ENCODE data around the gene TRIP12.
"Not testable (repeated sequence)": the region's sequence is repeated elsewhere in the genome, so short reads cannot be mapped to it uniquely, and the experiment has no call there.

TRIP12 gene

GRCh38 chr2:229740279-229740678 lies 181.5 kb downstream of the TRIP12 start:
- in situ Hi-C loops (cut with MboI; ENCODE audit: low pct_unique_long_range_greater_than_20kb, low sequenced_read_pairs), result no loop called here
- DNase-seq, result no peak

DNA sequence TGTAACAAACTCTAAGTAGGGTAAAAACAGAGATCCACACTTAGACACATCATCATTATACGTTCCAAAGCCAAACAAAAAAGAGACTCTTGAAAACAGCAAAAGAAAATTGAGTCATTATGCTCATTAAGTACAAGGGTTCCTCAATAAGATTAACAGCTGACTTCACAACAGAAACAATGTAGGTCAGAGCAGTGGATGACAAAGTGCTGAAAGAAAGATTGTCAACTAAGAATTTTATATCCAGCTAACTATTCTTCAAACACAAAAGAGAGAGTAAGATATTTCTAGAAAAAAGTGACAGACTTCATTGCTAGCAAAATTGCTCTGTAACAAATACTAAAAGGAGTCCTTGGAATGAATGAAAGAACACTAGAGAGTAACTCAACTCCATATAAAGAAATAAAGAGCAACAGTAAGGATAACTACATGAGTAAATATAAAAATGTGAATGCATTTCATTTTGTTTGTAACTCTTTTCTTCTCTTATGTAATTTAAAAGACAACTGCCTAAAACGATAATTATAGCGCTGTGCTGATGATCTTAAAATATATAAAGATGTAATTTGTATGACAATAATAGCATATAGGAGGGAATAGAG lies 183.7 kb downstream of the TRIP12 start:
- DNase-seq, result no peak
- in situ Hi-C loops (cut with MboI; ENCODE audit: low pct_unique_long_range_greater_than_20kb, low sequenced_read_pairs), result no loop called here

DNA sequence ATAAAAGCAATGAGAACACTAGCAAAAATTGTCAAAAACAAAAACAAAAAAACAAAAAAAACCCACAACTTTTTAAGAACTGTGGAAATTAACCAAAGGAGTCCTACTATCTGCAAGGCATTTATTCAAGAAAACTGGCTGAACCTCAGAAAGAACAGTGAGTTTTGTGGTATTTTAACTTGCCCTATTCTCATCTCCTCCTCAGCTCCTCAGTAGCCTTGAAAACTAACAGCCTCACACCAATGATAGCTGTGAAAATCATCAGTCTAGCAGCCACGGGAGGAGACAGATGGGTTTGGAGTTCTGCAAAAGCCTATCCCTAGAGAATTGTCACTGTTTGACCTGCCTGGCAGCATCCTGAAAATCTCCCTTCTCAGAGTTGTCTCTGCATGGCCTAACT lies 187.4 kb downstream of the TRIP12 start:
- in situ Hi-C loops (cut with MboI; ENCODE audit: low pct_unique_long_range_greater_than_20kb, low sequenced_read_pairs), result no loop called here
- DNase-seq, result no peak

DNA sequence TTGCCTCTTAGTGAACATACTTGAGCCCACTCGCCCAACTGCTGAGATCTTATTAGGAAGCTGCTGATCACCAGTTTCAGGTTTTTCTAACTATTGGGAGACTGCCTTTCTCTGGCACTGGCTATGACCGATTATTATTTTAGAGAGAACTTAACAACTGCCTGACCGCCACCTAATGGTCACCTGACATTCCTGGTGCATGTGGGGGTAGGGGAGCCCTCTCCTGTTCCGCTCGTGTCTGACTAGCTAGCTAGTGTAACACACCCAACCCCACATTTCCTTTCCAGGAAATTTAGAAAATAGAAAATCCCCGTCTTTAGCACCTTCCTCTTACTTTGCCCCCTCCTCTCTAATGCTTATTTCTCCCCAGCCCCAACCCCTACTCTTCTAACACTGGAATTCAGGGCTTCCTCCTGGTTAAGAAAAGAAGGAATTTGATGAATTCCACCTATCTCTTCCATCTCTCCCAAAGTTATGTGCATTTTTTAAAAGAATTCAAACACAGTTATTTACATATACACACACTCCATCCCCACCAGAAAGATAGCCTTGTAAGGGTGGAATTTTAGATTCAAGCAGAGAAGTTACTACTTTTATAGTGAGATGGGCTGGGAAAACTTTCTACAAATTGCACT lies 188.1 kb downstream of the TRIP12 start:
- DNase-seq, result no peak
- in situ Hi-C loops (cut with MboI; ENCODE audit: low pct_unique_long_range_greater_than_20kb, low sequenced_read_pairs), result no loop called here

GRCh38 chr2:229732897-229733296 lies 188.9 kb downstream of the TRIP12 start:
- no peak for DNase-seq

DNA sequence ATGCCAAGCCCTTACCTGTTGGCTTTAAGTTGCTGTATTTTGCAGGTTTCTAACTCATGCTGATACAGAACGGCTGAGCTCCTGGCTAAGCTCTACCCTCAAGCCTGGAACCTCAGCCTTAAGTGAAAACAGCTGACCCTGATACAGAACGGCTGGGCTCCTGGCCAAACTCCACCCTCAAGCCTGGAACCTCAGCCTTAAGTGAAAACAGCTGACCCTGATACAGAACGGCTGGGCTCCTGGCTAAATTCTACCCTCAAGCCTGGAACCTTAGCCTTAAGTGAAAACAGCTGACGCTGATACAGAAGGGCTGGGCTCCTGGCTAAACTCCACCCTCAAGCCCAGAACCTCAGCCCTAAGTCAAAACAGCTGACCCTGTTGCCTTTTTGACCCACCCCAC lies 189.9 kb downstream of the TRIP12 start:
- no peak for DNase-seq

More at GRCh38 chr2:229732897-229733296, 188.9 kb downstream of the TRIP12 start:
- in situ Hi-C loops (cut with MboI; ENCODE audit: low pct_unique_long_range_greater_than_20kb, low sequenced_read_pairs), result no loop called here

DNA sequence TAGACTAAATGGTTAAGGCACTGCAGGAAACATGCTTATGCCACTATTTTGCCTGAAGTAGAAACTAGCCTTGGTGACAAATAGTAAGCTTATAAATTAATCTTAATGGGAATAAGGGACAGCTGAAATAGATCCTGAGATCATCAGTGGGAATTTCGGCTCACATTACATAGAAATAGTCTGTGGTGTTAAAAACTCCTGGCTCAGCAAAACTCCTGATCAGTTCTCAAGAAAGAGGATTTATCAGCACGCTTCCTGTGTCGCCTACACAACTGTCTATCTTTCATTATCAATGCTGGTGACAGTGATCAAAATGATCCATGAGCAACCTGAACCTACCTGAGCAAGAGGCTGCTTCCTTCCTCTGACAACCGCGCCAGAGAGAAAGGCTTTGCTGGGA lies 190.4 kb downstream of the TRIP12 start:
- in situ Hi-C loops (cut with MboI; ENCODE audit: low pct_unique_long_range_greater_than_20kb, low sequenced_read_pairs), result no loop called here
- no peak for DNase-seq

More for the DNA sequence above, 189.9 kb downstream of the TRIP12 start:
- in situ Hi-C loops (cut with MboI; ENCODE audit: low pct_unique_long_range_greater_than_20kb, low sequenced_read_pairs), result no loop called here

DNA sequence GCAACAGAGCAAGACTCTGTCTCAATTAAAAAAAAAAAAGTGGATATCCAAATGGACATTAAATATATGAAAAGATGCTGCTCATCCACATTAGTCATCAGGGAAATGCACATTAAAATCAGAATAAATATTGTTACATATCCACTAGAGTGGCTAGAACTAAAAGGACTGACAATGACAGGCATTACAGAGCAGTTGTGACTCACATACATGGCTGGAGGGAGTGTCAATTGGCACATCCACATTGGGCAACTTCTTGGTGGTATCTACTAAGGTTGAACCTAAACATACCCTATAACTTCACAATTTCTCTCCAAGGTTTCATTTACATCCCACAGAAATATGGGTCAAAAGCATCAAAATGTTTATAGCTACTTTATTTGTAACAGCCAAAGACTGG lies 193.4 kb downstream of the TRIP12 start:
- in situ Hi-C loops (cut with MboI; ENCODE audit: low pct_unique_long_range_greater_than_20kb, low sequenced_read_pairs), result no loop called here
- no peak for DNase-seq

DNA sequence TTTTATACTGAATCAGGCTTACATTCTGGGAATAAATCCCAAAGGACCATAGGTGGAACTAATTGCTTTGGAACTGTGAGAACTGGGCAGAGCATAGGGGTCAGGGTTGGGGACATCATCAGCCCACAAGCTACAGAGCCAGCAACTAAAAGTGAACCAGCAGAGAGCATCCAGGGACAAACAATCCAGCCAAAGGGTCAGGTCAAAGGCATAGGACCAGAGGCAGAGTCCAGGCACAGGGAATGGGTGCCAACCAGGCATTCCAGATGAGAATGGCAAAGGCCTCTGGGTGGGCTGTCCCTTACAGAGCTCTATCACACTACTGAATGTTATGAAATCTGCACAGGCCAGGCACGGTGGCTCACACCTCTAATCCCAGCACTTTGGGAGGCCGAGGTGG lies 195.2 kb downstream of the TRIP12 start:
- in situ Hi-C loops (cut with MboI; ENCODE audit: low pct_unique_long_range_greater_than_20kb, low sequenced_read_pairs), result no loop called here
- DNase-seq, result no peak

GRCh38 chr2:229725716-229726574 lies 195.9 kb downstream of the TRIP12 start:
- no peak for DNase-seq
- in situ Hi-C loops (cut with MboI; ENCODE audit: low pct_unique_long_range_greater_than_20kb, low sequenced_read_pairs), result no loop called here

GRCh38 chr2:229723192-229723591 lies 198.6 kb downstream of the TRIP12 start:
- DNase-seq, result peak; percentile 64
- in situ Hi-C loops (cut with MboI; ENCODE audit: low pct_unique_long_range_greater_than_20kb, low sequenced_read_pairs), result not testable (repeated sequence)

- DNase-seq, result no peak
- in situ Hi-C loops (cut with MboI; ENCODE audit: low pct_unique_long_range_greater_than_20kb, low sequenced_read_pairs), result no loop called here
Observed at GRCh38 chr2:229719926-229720647, 201.7 kb downstream of the TRIP12 start.

- DNase-seq, result no peak
- in situ Hi-C loops (cut with MboI; ENCODE audit: low pct_unique_long_range_greater_than_20kb, low sequenced_read_pairs), result no loop called here
Observed at GRCh38 chr2:229718057-229718456, 203.8 kb downstream of the TRIP12 start.

- in situ Hi-C loops (cut with MboI; ENCODE audit: low pct_unique_long_range_greater_than_20kb, low sequenced_read_pairs), result no loop called here
- peak; percentile 52 for DNase-seq
Observed at GRCh38 chr2:229715895-229716507, 205.8 kb downstream of the TRIP12 start.

DNA sequence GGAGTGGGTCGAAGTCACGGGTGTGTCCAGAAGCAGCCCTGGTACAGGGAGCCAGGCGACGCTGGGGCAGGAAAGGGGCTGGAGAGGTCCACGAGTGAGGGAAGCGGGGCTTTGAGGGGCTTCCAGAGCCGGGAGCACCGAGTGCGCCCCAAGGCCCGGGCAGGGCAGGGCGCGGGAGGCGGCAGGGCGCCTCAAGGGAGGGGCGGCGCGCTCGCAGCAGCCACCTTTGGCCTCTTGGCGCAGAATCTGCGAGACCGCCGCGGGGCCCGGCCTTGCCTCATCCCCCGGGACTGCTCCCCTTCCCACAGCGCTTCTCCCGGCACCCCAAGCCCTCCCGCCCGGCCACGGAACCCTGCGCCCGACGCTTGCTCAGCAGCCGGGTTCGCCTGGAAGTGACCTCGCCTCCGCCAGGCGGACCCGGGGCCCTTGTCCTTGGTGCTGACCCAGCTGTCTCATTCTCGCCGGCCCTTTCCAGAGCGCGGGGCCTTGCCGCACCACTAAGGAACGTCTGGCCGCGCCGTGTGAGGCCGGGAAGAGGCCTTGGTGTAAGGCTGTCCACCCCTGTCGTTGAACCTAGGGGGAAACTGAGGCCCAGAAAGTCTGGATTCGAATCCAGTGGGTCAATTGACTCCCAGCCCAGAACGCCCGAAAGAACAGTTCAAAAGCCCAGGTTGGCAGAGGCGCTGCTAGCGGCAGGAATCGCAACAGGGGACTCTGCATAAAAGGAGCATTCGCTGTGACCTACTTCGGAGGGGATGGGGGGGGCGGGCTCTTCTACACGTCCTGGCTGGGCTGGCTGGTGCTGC lies 206.9 kb downstream of the TRIP12 start:
- in situ Hi-C loops (cut with MboI; ENCODE audit: low pct_unique_long_range_greater_than_20kb, low sequenced_read_pairs), result no loop called here
- peak; percentile 51 for DNase-seq

DNA sequence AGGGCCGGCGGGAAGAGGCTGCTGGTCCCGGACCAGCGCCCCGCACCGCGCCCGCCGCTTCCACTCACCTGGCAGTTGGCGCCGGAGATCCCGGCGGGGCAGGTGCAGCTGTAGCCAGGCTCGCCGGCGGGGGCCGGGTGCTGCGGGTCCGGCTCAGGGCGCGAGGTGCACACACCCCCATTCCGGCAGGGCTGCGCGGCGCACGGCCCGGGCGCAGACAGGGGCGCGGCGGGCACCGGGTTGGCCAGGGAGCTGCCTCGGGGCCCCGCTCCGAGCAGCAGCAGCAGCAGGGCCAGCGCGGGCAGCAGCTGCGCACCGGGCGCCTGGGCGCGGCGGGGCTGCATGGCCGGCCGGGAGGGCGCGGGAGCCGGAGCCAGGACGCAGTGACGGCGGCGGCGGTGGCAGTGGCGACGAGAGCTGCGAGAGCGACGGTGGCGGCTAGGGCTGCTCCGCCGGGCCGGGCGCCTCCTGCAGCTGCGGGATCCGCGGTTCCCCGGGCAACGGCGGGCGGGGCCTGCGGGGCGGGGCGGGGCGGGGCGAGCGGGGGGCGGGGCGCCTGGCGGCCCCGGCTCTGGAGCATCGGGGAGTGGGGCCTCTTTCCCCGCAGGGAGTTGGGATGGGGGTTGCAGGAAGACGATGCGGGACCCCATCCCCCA lies 207.6 kb downstream of the TRIP12 start, which contains the start of gene DNER:
DNER (minus strand) TSS at position 476 of the 656 bp plus-strand sequence; CDS start at position 344, 132 bp downstream.
- DNase-seq, result no peak

More for the DNA sequence above, 207.6 kb downstream of the TRIP12 start, which contains the start of gene DNER:
- in situ Hi-C loops (cut with MboI; ENCODE audit: low pct_unique_long_range_greater_than_20kb, low sequenced_read_pairs), result no loop called here

Measured in KBM-7 (cell line).